GM12891 (cell line): ENCODE data around the gene CETP. TPM values are rescaled to one million over a fixed set of nuclear protein-coding genes. Genes with fewer than 3 reads are reported as not detected.

Source experiments
- DNase-seq: peaks from one replicate; pipeline ENCODE4 v3.0.0; 2011; ENCODE audit warnings: low spot score; ENCODE audit not compliant: insufficient read length
- FAIRE-seq: peaks from 2 replicates; lab custom pipeline; 2011; peaks lifted over from hg19 to GRCh38; lab: Jason Lieb, UNC
- PAX5 ChIP-seq: IDR thresholded peaks from 2 replicates; pipeline ENCODE4 v1.6.1; 2011; ENCODE audit warnings: low read length, moderate library complexity, mild to moderate bottlenecking; ENCODE audit not compliant: insufficient read depth, severe bottlenecking
- POLR2A ChIP-seq: IDR thresholded peaks from 2 replicates; pipeline ENCODE4 v1.6.1; 2011; ENCODE audit warnings: low read depth, low read length, control low read depth
- POLR2AphosphoS5 ChIP-seq: IDR thresholded peaks from 2 replicates; pipeline ENCODE4 v1.6.1; 2011; ENCODE audit warnings: low read depth, low read length, control low read depth
- POU2F2 ChIP-seq: IDR thresholded peaks from 2 replicates; pipeline ENCODE4 v1.6.1; 2011; ENCODE audit warnings: low read depth, mild to moderate bottlenecking, control low read depth, low read length, moderate library complexity
- SPI1 ChIP-seq: IDR thresholded peaks from 2 replicates; pipeline ENCODE4 v1.6.1; 2011; ENCODE audit warnings: low read depth, low read length, control low read depth
- TAF1 ChIP-seq: IDR thresholded peaks from 2 replicates; pipeline ENCODE4 v1.6.1; 2011; ENCODE audit warnings: low read depth, low read length, control low read depth
- polyA plus RNA-seq: library from polyadenylated mRNA; unstranded; fragments of >200 nt; gene quantifications from one replicate; pipeline ENCODE4 v1.2.1, GENCODE V29; 2012; ENCODE audit warnings: low read depth, missing spikeins, inconsistent platforms; ENCODE audit not compliant: missing spikeins

Gene CETP
- 7.3 TPM for polyA plus RNA-seq

DNA sequence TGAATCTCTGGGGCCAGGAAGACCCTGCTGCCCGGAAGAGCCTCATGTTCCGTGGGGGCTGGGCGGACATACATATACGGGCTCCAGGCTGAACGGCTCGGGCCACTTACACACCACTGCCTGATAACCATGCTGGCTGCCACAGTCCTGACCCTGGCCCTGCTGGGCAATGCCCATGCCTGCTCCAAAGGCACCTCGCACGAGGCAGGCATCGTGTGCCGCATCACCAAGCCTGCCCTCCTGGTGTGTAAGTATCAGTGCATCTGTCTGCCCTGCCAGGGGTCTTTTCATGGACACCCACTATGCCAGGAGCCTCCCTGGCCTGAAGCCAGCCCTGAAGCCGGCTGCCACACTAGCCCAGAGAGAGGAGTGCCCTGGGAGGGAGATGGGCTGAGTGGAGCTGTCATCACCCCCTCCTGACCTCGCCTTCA lies at the start of gene CETP:
TSS of gene CETP (plus strand) at position 100 of the 431 bp plus-strand sequence. CDS start at position 130, 30 bp downstream.
- no peak for FAIRE-seq
- TF ChIP-seq POLR2AphosphoS5: no peak
- TF ChIP-seq POU2F2: no peak
- TF ChIP-seq PAX5: no peak
- no peak for TF ChIP-seq POLR2A
- no peak for TF ChIP-seq SPI1
- no peak for TF ChIP-seq TAF1
- no peak for DNase-seq

DNA sequence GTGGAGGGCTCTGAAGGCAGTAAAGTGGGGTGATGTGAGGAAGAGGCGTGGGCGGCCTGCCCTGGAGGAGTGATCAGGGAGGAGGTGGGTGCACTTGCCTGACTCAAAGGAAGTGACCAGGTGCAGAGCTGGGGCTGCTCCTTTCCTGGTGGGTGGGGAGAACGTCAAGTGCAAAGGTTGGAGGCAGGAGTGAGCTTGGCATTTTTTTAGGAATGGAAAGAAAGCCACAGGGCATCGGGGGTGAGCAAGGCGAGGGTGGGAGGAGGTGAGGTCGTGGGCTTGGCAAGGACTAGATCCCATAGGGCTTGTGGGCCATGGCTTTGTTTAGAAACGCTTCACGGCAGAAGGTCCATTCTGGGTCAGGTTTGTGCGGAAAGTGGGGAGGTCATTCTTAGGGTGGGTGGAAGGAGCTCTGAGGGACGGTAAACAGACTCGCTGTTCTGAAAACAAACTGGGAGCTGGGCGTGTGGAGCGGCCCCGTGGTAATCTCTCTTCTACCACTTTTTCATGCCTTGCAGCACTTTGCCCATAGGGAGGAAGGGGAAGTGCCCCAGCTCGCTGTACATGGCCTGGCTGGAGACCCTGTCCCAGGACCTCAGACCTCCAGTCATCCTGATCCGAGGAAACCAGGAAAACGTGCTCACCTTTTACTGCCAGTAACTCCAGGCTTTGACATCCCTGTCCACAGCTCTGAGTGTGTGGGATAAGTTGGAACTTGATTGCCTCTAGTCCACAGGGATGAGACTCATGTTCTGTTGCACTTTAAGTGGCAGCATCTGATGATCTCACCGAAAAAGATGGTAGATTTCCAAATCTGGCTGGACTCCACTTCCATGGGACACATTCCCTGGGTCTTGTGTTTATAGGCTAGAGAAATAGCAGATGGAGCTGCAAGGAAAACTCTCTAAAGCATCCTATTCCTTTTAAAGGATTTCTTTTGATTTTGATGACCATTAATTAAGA lies 48.7 kb upstream of the CETP start:
- TF ChIP-seq SPI1 (peak; percentile 55), POLR2AphosphoS5 (no peak)
- peak; percentile 56 for FAIRE-seq
- no peak for DNase-seq

GRCh38 chr16:56914896-56915295 lies 46.9 kb upstream of the CETP start:
- DNase-seq: no peak
- TF ChIP-seq TAF1: no peak
- no peak for TF ChIP-seq POLR2A
- TF ChIP-seq POLR2AphosphoS5: no peak
- TF ChIP-seq PAX5: no peak
- TF ChIP-seq SPI1: no peak
- TF ChIP-seq POU2F2: no peak
- no peak for FAIRE-seq

GRCh38 chr16:56915336-56916119 lies 46.2 kb upstream of the CETP start:
- FAIRE-seq: no peak
- DNase-seq: no peak

DNA sequence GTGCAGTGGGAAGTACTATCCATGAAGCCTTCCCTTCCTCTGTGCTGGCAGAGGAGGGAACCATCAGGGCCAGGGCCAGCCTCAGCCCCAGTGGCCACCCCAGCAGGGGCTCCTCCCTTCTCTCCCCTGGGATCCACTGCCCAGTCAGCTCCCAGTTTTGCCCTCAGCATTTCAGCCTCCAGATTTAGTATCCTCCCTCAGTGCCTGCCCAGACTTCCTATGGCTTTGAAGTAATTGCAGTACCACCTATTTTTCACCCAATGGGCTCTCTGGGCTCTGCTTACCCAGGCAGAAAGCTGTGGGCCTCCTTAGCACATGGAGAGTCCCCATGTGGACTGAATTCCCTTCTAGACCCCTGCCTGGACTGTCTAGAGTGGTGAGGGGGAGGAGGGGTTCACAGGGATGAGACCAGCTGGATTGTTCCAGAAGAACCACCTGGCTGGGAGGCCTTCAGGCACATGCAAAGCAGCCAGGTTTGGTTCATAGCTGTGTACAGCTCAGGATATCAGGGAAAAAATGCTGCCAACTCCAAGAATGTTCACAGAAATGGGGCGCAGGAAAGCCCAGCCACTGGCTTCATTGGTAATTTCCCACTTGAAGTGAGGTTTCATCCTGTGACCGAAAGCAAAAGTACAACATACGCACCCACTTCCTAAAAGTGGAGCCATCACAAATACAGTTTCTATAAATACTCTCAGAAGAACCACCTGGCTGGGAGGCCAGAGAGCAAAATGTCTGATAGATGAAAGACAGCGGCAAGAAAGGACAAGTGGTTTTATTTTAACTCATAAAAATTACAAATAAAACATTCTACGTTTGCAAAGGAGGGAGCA lies 45.0 kb upstream of the CETP start:
- peak; percentile 40; the same call in 1 of the 2 replicates for TF ChIP-seq POU2F2
- no peak for TF ChIP-seq PAX5
- peak; percentile 92 for TF ChIP-seq SPI1
- DNase-seq (no peak), FAIRE-seq (peak; percentile 89)

More at GRCh38 chr16:56915336-56916119, 46.2 kb upstream of the CETP start:
- no peak for TF ChIP-seq POLR2AphosphoS5
- no peak for TF ChIP-seq SPI1

DNA sequence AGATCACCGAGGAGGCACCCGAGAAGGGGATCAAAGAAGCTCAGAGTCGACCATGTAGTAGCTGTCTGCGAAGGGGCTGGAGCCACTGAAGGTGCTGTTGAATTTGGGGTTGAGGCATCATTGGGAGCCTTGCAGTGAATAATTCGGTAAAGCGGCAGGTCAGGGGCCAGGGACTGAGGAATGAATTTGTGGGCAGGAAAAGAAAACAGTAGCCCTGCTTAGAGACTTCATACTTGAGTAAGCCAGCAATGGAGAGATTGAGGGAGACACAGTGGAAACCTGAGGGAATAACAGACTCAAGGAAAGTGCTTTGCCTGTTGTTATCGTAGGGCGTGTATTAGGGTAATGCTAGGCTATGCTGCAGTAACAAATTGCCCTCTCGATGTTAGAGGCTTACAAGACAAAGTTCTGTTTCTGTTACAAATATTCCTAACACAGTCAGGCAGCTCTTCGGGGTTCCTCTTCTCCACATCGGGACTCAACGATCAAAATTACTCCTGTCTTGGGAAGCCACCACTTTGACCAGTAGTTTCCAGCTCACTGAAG lies 43.2 kb upstream of the CETP start:
- FAIRE-seq (no peak), DNase-seq (no peak)
- TF ChIP-seq POU2F2: no peak
- TF ChIP-seq POLR2A: no peak
- TF ChIP-seq TAF1: no peak
- TF ChIP-seq SPI1: no peak
- no peak for TF ChIP-seq PAX5
- no peak for TF ChIP-seq POLR2AphosphoS5

GRCh38 chr16:56919099-56919800 lies 42.5 kb upstream of the CETP start:
- TF ChIP-seq PAX5 (no peak), POU2F2 (peak; percentile 89)
- no peak for DNase-seq
- FAIRE-seq: no peak

- no peak for FAIRE-seq
- TF ChIP-seq SPI1 (no peak), POU2F2 (no peak)
- DNase-seq: no peak
These were observed 40.2 kb upstream of the CETP start for GRCh38 chr16:56921571-56921970.
